GM12801 (cell line): ENCODE measurements around the gene SEMA4B.

Experiments used
- TF ChIP-seq, protein P1 (sequence below): IDR thresholded peaks from one replicate; pipeline ENCODE4 v1.5.1; 2011; ENCODE audit warnings: control low read depth; ENCODE audit not compliant: insufficient read length; ENCODE audit errors: extremely low read depth

Gene SEMA4B

GRCh38 chr15:90211009-90211408 is 9.9 kb downstream of the SEMA4B start:
- TF ChIP-seq, protein P1, sequence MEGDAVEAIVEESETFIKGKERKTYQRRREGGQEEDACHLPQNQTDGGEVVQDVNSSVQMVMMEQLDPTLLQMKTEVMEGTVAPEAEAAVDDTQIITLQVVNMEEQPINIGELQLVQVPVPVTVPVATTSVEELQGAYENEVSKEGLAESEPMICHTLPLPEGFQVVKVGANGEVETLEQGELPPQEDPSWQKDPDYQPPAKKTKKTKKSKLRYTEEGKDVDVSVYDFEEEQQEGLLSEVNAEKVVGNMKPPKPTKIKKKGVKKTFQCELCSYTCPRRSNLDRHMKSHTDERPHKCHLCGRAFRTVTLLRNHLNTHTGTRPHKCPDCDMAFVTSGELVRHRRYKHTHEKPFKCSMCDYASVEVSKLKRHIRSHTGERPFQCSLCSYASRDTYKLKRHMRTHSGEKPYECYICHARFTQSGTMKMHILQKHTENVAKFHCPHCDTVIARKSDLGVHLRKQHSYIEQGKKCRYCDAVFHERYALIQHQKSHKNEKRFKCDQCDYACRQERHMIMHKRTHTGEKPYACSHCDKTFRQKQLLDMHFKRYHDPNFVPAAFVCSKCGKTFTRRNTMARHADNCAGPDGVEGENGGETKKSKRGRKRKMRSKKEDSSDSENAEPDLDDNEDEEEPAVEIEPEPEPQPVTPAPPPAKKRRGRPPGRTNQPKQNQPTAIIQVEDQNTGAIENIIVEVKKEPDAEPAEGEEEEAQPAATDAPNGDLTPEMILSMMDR, result no peak

DNA sequence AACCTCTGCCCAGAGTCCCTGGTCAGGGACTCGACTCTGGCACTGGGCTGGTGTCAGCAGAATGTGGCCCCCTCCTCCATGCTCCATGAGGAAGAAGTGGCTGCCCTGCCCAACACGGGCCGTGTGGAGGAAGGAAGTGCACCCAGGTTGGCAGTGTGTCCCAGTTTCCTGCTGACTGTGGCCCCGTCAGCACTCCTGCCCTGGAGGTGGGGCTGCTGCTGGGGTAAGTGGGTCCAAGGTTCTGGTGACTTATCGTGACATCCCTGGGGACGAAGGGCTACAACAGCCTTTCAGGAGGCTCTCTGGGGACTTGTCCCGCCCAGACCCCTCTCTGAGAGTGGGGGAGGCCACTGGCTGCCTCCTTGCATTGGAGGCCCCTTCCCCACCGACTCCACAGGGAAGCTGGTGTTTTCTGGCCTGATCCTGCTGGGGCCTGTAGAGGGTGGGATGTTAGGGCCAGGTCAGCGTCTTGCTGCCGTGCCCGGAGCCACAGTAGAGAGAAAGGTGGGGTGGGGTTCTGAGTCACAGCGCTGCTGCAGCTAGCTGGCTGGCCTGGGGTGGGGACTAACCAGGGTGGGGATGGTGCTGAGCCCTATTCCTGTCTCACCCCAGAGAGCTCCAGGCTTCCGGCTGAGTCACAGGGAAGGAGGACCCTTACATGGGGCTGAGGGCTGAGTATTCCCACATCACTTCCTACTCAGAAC is 10.5 kb downstream of the SEMA4B start:
- TF ChIP-seq, protein P1, result no peak

GRCh38 chr15:90212221-90213098 is 11.3 kb downstream of the SEMA4B start:
- TF ChIP-seq, protein P1, result no peak

DNA sequence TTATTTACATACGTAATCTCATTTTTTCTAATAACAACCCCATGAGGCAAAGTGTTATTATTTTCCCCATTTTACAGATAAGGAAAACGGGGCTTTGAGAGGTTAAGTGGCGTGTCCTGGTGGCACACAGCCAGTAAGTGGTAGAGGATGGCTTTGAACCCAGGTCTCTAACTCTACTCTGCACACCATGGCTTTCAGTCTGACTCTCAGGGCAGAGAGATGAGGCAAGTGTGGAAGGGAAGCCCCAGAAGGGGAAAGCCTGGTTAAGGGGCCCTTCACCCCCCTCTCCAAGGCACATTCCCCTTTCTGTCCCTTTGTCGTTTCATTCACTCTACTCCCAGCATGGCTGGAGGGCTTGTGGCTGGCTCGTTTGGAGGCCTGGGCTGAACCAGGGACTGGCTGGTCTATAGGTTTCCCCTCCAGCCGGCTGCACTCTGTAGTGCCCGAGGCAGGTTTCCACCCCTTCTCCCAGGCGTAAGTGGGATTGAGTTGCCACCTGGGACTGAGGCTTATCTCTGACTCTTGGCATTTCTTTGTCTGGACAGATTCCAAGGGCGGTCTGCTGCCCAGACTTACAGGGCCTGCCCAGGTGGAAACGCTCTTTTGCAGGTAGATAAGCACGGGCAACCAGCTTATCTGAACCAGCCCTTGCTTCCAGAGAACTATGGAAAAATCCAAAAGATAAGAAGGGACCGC is 12.1 kb downstream of the SEMA4B start:
- TF ChIP-seq, protein P1, result no peak

GRCh38 chr15:90213818-90214204 is 12.7 kb downstream of the SEMA4B start:
- TF ChIP-seq, protein P1, result no peak

DNA sequence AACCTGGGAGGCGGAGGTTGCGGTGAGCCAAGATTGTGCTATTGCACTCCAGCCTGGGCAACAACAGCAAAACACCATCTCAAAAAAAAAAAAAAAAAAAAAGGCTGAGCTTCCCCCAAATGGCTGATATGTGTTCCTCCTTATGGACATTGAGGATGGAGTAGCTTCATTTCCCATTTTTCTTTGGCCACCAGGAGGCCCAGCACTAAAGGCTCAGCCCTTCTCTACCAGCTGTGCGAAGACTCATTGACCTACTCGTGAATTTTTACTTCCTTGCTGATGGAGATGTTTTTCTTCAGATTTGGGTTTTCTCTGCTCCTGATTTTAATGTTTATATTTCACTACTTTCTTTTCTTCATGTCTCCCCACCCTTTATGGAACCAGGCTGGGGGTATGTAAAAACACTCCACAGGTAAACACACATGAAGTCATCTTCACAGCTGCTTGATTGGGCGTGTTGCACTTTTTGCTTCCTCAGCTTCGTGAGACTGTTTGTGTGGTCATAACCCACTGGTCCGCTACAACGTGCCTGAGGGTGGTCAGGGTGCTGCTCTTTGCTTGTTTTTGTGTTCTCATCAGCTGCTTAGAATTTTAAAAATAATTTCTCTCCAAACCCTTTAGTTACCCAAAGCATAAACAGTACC is 13.5 kb downstream of the SEMA4B start:
- TF ChIP-seq, protein P1, result no peak
